Measurements from ENCODE around the gene PIAS4. TPM values are rescaled to one million over a fixed set of nuclear protein-coding genes. Genes with fewer than 3 reads are reported as not detected.

PIAS4 gene
- total RNA-seq, 1 experiment from 2014 or later, result 45.7 TPM

DNA sequence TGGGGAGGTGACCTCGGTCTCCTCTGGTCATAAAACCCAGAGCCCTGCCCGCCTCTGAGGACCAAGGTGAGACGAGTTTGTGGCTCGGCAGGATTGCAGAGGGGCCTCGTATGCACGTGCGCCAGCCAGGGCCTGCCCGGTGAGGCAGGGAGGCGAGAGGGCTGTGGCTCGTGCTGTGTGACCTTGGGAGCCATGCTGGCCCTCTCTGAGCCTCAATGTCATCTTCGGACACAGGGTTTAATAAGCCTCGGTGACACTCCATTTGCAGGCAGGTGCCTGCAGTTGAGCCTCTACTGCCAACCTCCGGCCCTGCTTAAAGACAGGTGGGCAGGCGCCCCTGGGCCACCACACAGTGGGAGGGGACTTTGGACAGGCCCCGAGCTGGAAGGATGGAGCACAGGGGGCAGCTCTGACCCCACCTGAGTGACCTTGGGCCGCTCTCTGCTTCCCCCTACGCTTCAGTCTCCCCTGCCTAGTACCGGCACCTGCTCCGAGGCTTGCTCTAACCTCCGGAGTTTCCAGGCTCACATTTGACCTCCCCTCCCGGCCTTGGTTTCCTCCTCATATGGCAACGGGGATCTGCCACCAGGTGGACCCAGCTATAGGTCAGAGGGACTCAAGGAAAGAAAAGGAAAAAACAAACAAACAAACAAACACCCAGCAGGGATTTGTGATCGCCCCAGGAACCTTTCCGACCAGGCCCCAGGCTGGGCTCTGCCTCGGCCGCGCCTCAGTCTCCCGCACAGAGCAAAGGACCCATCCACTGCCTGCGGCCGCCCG, 56.0 kb downstream of the PIAS4 start:
- H3K4me1 ChIP-seq, result peaks cover 45% of the 10 kb centered on the region
- CTCF ChIA-PET, result interaction anchor here (0.6 kb wide), 1 partner anchor 20 kb away, joined by 5 read pairs; no protein-coding TSS in a partner anchor
- BruUV-seq (replicated peaks), result TSS peak; percentile 51

DNA sequence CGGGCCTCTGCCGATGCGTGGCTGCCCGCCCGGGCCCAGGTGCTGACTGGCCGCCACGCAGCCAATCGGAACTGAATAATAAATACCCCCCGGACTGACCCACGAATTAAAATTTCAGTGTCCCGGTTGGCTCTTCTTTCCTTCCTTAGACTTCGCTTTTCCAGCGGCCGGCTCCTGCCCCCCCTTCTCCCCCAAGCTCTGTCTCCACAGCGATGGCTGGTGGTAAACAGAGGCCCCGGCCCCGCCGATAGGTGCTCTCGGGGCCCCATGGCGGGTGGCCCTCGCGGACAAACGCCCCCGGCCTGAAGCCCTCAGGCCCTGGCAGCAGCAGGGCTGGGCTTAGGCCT, 56.6 kb downstream of the PIAS4 start:
- peak overlapping the region; percentile 76 for H3K27ac Mint-ChIP-seq (ENCODE audit: unreplicated experiment)
- no TSS peak for BruUV-seq (replicated peaks)
- peaks cover 28% of the 10 kb centered on the region for H3K36me3 Mint-ChIP-seq (ENCODE audit: insufficient read depth, unreplicated experiment)
- ChIA-PET POLR2A (no interaction called here), CTCF (no interaction called here)
- TF ChIP-seq, protein P1, sequence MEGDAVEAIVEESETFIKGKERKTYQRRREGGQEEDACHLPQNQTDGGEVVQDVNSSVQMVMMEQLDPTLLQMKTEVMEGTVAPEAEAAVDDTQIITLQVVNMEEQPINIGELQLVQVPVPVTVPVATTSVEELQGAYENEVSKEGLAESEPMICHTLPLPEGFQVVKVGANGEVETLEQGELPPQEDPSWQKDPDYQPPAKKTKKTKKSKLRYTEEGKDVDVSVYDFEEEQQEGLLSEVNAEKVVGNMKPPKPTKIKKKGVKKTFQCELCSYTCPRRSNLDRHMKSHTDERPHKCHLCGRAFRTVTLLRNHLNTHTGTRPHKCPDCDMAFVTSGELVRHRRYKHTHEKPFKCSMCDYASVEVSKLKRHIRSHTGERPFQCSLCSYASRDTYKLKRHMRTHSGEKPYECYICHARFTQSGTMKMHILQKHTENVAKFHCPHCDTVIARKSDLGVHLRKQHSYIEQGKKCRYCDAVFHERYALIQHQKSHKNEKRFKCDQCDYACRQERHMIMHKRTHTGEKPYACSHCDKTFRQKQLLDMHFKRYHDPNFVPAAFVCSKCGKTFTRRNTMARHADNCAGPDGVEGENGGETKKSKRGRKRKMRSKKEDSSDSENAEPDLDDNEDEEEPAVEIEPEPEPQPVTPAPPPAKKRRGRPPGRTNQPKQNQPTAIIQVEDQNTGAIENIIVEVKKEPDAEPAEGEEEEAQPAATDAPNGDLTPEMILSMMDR (IDR thresholded peaks at IDR 0.05; ENCODE audit: insufficient read depth in 1 of 2, low read depth in 1 of 2, low read length in 1 of 2, severe bottlenecking in 1 of 2, unreplicated experiment in 1 of 2), result no peak
- no peaks in the 10 kb centered on the region for H3K9me3 Mint-ChIP-seq (ENCODE audit: unreplicated experiment)
- DNase-seq, result no peak
- Histone ChIP-seq H3K4me1 (peaks cover 39% of the 10 kb centered on the region), H3K36me3 (ENCODE audit: control insufficient read depth, insufficient read depth, low read length) (no peaks in the 10 kb centered on the region; the same call in none of the 2 replicates), H3K9me3 (no peaks in the 10 kb centered on the region), H3K4me3 (ENCODE audit: low read depth, low read length) (peak overlapping the region; percentile 82), H3K27me3 (replicated peaks; ENCODE audit: control insufficient read depth, insufficient read depth, low read length) (no peaks in the 10 kb centered on the region)
- no peaks in the 10 kb centered on the region for H3K4me1 Mint-ChIP-seq (ENCODE audit: low read depth, unreplicated experiment)
- intact Hi-C loops (cut with micrococcal nuclease; ENCODE audit: unreplicated experiment), result loop anchor here (10.0 kb wide), 1 partner anchor 79 kb away; the partner anchor contains the start of gene EEF2
- H3K4me3 Mint-ChIP-seq (ENCODE audit: unreplicated experiment), result peak overlapping the region; percentile 68
- no peaks in the 10 kb centered on the region for H3K27me3 Mint-ChIP-seq (ENCODE audit: insufficient read depth, unreplicated experiment)

More for the DNA sequence above, 56.0 kb downstream of the PIAS4 start:
- no peaks in the 10 kb centered on the region for H3K9me3 ChIP-seq
- H3K27ac Mint-ChIP-seq (ENCODE audit: unreplicated experiment), result peak overlapping the region; percentile 76
- intact Hi-C loops (cut with micrococcal nuclease; ENCODE audit: unreplicated experiment), result loop anchor here (10.0 kb wide), 1 partner anchor 79 kb away; the partner anchor contains the start of gene EEF2
- no peaks in the 10 kb centered on the region for H3K27me3 ChIP-seq (replicated peaks; ENCODE audit: control insufficient read depth, insufficient read depth, low read length)
- peak overlapping the region; percentile 82 for H3K4me3 ChIP-seq (ENCODE audit: low read depth, low read length)
- no peaks in the 10 kb centered on the region for H3K4me1 Mint-ChIP-seq (ENCODE audit: low read depth, unreplicated experiment)
- no peaks in the 10 kb centered on the region for H3K27me3 Mint-ChIP-seq (ENCODE audit: insufficient read depth, unreplicated experiment)
- no peaks in the 10 kb centered on the region for H3K9me3 Mint-ChIP-seq (ENCODE audit: unreplicated experiment)
- TF ChIP-seq, protein P1 (IDR thresholded peaks at IDR 0.05; ENCODE audit: insufficient read depth in 1 of 2, low read depth in 1 of 2, low read length in 1 of 2, severe bottlenecking in 1 of 2, unreplicated experiment in 1 of 2), result no peak
- no peak for DNase-seq
- H3K36me3 ChIP-seq (ENCODE audit: control insufficient read depth, insufficient read depth, low read length), result no peaks in the 10 kb centered on the region; the same call in none of the 2 replicates
- peaks cover 33% of the 10 kb centered on the region for H3K36me3 Mint-ChIP-seq (ENCODE audit: insufficient read depth, unreplicated experiment)
- POLR2A ChIA-PET, result no interaction called here
- H3K4me3 Mint-ChIP-seq (ENCODE audit: unreplicated experiment), result peak overlapping the region; percentile 68

DNA sequence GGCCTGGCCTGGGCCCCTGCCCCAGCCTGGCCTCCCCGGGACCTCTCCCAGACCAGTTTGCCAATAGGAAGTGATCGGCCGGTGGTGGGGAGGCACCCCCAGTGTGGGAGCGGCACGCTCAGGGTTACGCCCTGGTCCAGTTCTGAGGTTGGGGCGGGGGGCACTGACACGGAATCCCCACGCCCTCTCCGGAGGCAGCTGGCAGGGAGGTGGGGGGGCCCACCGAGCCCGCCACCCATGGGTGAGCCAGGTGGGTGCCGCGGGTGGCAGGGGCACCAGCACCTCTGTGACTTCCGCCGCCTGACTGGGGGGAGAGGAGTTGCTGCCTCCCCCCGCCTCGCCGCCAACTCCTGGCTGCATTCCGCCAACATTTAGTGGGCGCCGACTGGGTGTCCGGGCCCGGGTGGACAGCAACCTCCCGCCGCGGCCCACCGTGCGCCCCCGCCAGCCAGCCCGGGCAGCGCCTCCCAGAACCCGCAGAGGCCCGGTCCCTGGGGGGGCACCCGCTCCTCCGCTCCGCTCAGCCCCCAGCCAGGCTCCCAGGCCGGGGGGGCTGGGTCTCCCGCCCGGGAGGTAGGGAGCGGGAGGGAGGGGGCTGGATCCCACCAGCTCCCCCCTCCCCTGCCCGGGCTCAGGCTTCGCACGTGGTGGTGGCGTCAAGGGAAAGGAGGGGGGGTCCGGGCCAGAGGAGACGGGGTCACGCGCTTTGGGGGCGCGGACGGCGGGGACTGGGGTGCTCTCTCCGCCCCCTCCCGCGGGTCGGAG, 57.1 kb downstream of the PIAS4 start:
- Histone ChIP-seq H3K36me3 (ENCODE audit: control insufficient read depth, insufficient read depth, low read length) (no peaks in the 10 kb centered on the region; the same call in none of the 2 replicates), H3K4me3 (ENCODE audit: low read depth, low read length) (peak overlapping the region; percentile 82), H3K9me3 (no peaks in the 10 kb centered on the region), H3K4me1 (peaks cover 37% of the 10 kb centered on the region), H3K27me3 (replicated peaks; ENCODE audit: control insufficient read depth, insufficient read depth, low read length) (no peaks in the 10 kb centered on the region)
- H3K27me3 Mint-ChIP-seq (ENCODE audit: insufficient read depth, unreplicated experiment), result no peaks in the 10 kb centered on the region
- no peaks in the 10 kb centered on the region for H3K9me3 Mint-ChIP-seq (ENCODE audit: unreplicated experiment)
- TF ChIP-seq, protein P1 (IDR thresholded peaks at IDR 0.05; ENCODE audit: insufficient read depth in 1 of 2, low read depth in 1 of 2, low read length in 1 of 2, severe bottlenecking in 1 of 2, unreplicated experiment in 1 of 2), result no peak
- peak in 1 of 2 experiments; percentile 52 for DNase-seq
- CTCF ChIA-PET, result no interaction called here
- POLR2A ChIA-PET, result no interaction called here
- intact Hi-C loops (cut with micrococcal nuclease; ENCODE audit: unreplicated experiment), result loop anchor here (5.0 to 10.0 kb wide), 3 partner anchors 57 to 80 kb away; partner anchors contain the start of genes EEF2, MAP2K2 and PIAS4
- H3K36me3 Mint-ChIP-seq (ENCODE audit: insufficient read depth, unreplicated experiment), result peaks cover 22% of the 10 kb centered on the region
- peak overlapping the region; percentile 68 for H3K4me3 Mint-ChIP-seq (ENCODE audit: unreplicated experiment)
- no peaks in the 10 kb centered on the region for H3K4me1 Mint-ChIP-seq (ENCODE audit: low read depth, unreplicated experiment)
- no TSS peak for BruUV-seq (replicated peaks)
- no peak overlapping the region for H3K27ac Mint-ChIP-seq (ENCODE audit: unreplicated experiment)

All from Caco-2 (cell line).